HG03139 (cell line): ENCODE data around the gene SLC30A10.
"Not testable (repeated sequence)": the region's sequence is repeated elsewhere in the genome, so short reads cannot be mapped to it uniquely, and the experiment has no call there.

ENCODE experiments used
- ATAC-seq: cut with Tn5 transposase; IDR thresholded peaks from one replicate; pipeline ENCODE4 v1.9.1; 2021; ENCODE audit not compliant: unreplicated experiment

The SLC30A10 gene

DNA sequence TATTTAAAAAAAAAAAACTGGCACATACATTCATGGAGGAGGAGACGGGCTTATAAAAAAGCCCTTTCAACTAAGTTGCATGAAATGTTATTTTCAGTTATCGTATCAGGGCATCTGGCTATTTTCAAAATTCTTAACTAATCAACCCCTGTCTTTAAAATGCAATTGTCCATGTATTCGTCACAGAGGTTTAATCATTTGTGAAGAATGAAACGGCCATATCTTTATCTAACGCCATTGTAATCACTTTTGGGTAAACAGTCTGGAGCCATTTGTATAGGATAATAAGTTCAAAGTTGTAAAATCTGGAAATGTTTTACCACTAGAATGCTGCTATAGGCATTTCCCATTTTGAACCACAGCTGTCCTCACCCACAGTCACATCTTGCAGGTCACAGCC lies 30.4 kb downstream of the SLC30A10 start:
- no peak for ATAC-seq

DNA sequence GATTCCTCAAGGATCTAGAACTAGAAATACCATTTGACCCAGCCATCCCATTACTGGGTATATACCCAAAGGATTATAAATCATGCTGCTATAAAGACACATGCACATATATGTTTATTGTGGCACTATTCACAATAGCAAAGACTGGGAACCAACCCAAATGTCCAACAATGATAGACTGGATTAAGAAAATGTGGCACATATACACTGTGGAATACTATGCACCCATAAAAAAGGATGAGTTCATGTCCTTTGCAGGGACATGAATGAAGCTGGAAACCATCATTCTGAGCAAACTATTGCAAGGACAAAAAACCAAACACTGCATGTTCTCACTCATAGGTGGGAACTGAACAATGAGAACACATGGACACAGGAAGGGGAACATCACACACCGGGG lies 36.1 kb downstream of the SLC30A10 start:
- not testable (repeated sequence) for ATAC-seq

DNA sequence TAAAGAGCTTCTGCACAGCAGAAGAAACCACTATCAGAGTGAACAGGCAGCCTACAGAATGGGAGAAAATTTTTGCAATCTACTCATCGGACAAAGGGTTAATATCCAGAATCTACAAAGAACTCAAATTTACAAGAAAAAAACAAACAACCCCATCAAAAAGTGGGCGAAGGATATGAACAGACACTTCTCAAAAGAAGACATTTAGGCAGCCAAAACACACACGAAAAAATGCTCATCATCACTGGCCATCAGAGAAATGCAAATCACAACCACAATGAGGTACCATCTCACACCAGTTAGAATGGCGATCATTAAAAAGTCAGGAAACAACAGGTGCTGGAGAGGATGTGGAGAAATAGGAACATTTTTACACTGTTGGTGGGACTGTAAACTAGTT lies 36.5 kb downstream of the SLC30A10 start:
- not testable (repeated sequence) for ATAC-seq

DNA sequence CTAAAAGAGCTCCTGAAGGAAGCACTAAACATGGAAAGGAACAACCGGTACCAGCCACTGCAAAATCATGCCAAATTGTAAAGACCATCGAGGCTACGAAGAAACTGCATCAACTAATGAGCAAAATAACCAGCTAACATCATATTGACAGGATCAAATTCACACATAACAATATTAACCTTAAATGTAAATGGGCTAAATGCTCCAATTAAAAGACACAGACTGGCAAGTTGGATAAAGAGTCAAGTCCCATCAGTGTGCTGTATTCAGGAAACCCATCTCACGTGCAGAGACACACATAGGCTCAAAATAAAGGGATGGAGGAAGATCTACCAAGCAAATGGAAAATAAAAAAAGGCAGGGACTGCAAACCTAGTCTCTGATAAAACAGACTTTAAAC lies 39.7 kb downstream of the SLC30A10 start:
- not testable (repeated sequence) for ATAC-seq

DNA sequence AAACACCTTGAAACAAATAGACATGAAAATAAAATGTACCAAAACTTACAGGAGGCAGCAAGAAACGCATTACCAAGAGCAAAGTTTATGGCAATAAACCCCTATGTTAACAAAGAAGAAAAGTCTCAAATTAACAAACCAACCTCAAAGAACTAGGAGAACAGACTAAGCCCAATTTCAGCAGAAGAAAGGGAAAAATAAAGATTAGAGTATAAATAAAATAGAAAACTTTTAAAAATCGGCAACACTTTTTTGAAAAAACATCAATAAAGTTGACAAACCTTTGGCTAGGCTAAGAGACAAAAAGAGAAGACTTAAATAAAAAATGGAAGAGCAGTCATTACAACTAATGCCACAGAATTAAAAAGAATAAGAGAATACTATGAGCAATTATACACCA lies 42.7 kb downstream of the SLC30A10 start:
- no peak for ATAC-seq

DNA sequence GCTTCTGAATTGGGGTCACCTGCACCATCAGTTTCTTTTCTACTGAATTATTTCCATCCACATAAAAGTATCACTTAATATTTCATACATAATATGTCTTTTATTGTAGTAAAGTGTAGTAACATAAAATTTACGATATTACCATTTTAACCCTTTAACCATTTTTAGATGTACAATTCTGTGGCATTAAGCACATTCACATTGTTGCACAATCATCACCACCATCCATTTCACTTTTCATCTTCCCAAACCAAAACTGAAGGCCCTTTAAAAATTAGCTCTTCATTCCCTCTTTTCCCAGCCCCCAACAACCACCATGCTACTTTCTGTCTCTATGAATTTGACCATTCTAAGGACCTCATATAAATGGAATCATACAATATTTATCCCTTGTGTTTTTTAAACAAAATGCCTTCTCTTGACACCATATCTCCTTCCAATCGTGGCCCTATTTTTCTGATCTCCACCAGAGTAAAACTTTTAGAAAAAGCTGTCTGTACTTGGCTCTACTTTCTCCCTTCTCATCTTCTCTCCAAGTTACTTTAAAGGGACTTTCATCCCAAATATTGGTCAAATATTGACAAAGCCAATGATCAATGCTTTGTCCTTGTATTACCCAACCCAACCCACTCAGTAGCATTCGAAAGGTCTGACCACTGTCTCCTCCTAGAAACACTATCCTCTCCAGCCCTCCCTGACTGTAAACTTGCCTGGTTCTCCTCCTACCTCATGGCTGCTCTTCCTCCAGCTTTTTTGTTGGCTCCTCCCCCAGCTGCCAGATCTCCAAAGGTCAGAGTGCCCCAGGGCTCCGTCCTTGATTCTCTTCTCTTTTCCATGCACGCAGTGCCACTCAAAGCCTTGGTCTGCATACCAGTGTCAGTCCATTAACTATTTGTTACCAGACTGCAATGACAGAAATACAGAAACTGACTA lies 44.7 kb downstream of the SLC30A10 start:
- no peak for ATAC-seq

DNA sequence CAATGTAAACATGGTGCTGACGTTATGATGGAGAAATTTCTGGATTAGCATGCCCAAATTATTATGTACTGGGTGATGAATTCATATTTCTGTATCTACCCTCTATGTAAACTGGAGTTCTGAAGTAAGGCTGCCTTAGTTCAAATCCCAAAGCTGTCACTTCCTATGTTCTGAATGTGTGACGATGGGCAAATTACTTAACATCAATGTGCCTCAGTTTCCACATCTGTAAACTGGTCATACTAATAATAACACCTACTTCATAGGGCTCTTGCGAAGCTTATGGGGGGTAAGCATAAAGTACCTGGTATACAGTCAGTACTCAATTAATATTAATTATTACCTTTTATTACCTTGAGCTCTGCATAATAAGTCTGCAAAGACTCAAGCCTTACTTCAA lies 45.6 kb downstream of the SLC30A10 start:
- ATAC-seq: no peak

DNA sequence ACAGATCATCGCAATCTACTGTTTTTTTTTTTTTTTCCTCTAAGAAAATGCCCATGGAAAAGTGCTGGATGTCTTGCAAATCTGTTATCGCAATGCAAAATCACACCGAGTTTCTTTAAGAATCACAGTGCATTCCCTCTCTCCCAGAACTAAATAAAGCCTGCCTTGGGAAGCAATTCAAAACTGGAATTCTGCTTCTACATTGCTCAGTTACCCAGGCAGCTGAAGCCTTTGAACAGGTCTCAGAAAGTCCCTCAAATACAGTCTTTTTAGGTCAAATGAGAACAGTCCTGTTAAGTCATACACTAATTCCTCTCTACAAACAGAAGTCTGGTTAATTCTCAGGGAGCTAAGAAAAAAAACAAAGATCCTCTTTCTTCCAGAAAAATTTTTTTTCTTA lies 46.3 kb downstream of the SLC30A10 start:
- no peak for ATAC-seq

DNA sequence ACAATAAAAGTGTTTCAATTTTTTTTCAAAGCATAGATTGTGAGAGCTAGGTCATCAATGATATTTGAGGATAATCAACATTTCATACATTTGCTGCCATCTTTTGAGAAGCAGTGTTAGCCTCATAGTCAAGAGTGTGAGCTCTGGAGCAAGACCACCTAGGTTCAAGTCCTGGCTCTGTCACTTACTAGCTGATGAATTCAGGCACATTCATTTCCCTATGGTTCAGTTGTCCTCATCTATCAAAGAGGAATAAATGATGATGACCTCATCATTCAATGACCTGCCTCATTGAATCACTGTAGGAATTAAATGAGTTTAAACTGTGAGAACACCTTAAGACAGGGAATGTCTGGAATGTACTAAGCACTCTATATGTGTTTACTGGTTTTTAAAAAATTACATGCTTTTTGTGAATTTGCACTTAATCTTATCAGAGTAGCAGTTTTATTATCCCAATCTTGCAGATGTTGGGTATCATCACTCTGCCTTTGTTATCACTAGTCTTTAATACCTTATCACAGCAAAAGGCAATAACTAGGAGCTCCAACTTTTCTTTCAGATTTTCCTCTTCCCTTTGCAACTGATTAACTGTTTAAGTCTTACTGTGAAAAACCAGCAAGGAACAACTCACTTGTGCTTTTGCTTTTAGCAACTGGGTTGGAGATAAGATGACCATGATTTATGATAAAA lies 47.4 kb downstream of the SLC30A10 start:
- no peak for ATAC-seq

DNA sequence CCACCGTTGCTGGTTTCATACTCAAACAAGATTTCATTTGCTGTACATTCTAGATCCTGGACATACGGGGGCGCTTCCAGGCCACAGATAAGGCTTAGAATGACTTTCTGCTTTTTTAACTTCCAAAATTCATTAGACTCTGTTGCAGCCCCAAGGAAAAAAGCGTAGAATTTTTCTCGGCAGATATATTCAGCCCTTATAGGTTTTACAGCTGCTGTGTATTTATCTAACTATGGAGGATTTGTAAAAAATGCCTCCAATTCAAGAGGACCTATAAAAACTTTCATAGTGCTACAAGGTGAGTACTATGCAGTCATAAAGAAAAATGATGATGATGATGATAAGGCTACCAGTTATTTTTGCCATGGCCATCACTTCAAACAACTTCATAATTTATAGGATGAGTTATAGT lies 51.6 kb downstream of the SLC30A10 start:
- no peak for ATAC-seq

DNA sequence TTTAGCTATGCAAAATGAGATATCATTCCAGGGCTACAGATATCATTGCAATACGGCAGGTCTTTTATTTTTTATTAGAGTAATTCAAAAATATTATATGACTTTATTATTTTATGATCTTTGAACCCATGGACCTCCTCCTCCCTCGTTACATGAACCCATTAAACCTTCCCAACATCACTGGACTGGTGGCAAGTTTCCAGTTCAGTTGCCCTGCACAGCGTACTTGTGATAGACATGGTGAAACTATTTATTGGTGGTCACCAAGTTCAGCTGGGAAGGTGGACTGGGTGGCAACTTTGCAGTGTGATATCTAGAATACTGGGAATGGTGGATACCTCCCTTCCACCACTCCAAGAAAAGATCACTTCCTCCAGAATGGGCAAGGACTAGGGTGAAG lies 52.5 kb downstream of the SLC30A10 start:
- ATAC-seq: no peak

DNA sequence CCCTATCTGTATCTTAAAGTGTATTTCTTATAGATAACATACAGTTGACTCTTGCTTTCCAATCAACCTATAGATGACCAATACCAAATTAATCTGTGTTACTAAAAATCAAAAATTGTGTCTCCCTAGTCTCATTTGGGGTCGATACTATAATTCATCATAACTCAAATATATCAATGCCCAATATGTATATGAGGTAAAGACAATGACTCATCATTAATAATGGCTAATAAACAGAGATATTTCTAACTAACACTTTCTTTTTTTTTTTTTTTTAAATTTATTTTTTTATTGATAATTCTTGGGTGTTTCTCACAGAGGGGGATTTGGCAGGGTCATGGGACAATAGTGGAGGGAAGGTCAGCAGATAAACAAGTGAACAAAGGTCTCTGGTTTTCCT lies 55.8 kb downstream of the SLC30A10 start:
- ATAC-seq: not testable (repeated sequence)

DNA sequence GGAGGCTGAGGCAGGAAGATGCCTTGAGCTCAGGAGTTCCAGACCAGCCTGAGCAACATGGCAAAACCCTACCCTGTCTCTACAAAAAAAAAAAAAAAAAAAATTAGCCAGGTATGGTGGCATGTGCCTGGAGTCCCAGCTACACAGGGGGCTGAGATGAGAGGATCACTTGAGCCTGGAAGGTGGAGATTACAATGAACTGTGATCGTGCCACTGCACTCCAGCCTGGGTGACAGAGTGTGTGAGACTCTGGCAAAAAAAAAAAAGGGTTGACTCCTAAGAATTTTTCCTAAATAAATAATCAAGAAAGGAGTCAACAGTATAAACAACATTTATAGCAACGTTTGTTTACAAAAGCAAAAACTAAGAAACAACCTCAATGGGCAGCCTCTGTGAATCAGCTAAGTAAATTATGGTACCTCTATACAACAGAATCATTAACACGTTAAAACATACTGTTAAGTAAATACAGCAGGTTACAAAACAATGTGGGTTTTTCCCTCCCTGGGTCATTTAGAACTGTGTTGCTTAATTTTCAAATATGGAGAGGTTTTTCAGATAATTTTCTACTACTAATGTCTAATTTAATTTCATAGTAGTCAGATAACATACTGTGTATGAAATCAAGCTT lies 56.8 kb downstream of the SLC30A10 start:
- no peak for ATAC-seq

DNA sequence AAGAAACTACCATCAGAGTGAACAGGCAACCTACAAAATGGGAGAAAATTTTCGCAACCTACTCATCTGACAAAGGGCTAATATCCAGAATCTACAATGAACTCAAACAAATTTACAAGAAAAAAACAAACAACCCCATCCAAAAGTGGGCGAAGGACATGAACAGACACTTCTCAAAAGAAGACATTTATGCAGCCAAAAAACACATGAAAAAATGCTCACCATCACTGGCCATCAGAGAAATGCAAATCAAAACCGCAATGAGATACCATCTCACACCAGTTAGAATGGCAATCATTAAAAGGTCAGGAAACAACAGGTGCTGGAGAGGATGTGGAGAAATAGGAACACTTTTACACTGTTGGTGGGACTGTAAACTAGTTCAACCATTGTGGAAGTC lies 59.7 kb downstream of the SLC30A10 start:
- not testable (repeated sequence) for ATAC-seq
